Hematopoietic multipotent progenitor cell (in vitro differentiated cells): ENCODE measurements around the gene STXBP5L. TPM values are rescaled to one million over a fixed set of nuclear protein-coding genes. Genes with fewer than 3 reads are reported as not detected.
"Not testable (repeated sequence)": the region's sequence is repeated elsewhere in the genome, so short reads cannot be mapped to it uniquely, and the experiment has no call there.

Experiments
- DNase-seq, 3 donors: peaks; one replicate each; pipeline ENCODE4 v3.0.0-alpha.2; 2011 to 2015; ENCODE audit warnings: low read depth in 2 of 3, low spot score in 2 of 3
- small RNA-seq: library from RNA; depleted of rRNA; stranded (forward); fragments of <200 nt; gene quantifications from one replicate; pipeline ENCODE3, GENCODE V24; 2012
- total RNA-seq: library from RNA; depleted of rRNA; stranded (reverse); fragments of >200 nt; gene quantifications from one replicate; pipeline ENCODE4 v1.2.3, GENCODE V29; 2012

Gene STXBP5L
- total RNA-seq, 1 donor, result not detected

GRCh38 chr3:121414924-121415323 is 506.9 kb downstream of the STXBP5L start:
- DNase-seq, result no peak

- DNase-seq, result no peak
Measured at GRCh38 chr3:121418182-121418581, 510.2 kb downstream of the STXBP5L start.

- no peak for DNase-seq
Measured at GRCh38 chr3:121424549-121424948, 516.5 kb downstream of the STXBP5L start.

GRCh38 chr3:121430664-121431215 is 522.7 kb downstream of the STXBP5L start:
- no peak for DNase-seq

GRCh38 chr3:121431726-121432517 is 523.9 kb downstream of the STXBP5L start:
- peak; percentile 11 to 81 (median 58) for DNase-seq

GRCh38 chr3:121436074-121436473 is 528.1 kb downstream of the STXBP5L start:
- DNase-seq, result no peak

- DNase-seq, result no peak
Measured at GRCh38 chr3:121436641-121437040, 528.6 kb downstream of the STXBP5L start.

- DNase-seq, result no peak
Measured at GRCh38 chr3:121443456-121443855, 535.5 kb downstream of the STXBP5L start.

GRCh38 chr3:121451752-121452151 is 543.7 kb downstream of the STXBP5L start:
- not testable (repeated sequence) for DNase-seq

- DNase-seq, result no peak
Measured at GRCh38 chr3:121462565-121462964, 554.6 kb downstream of the STXBP5L start.

- no peak for DNase-seq
Measured at GRCh38 chr3:121463745-121464144, 555.7 kb downstream of the STXBP5L start.

GRCh38 chr3:121467085-121467484 is 559.1 kb downstream of the STXBP5L start:
- no peak for DNase-seq

GRCh38 chr3:121473001-121473400 is 565.0 kb downstream of the STXBP5L start:
- no peak for DNase-seq

Small RNA genes lying within 50 kb of the gene (small RNA-seq; reads per million reads assigned to genes)
- not detected for gene MIR5682

Other genes starting within 250 kb of the STXBP5L start
- not detected for gene HGD, start 226.0 kb upstream of the STXBP5L start, total RNA-seq
- gene RABL3, start 165.7 kb upstream of the STXBP5L start, total RNA-seq, result 5.1 TPM
- 7.0 TPM for gene GTF2E1, start 165.5 kb upstream of the STXBP5L start, total RNA-seq